HG03575 (cell line): ENCODE data around the gene DNAJC5.
"Not testable (repeated sequence)": the region's sequence is repeated elsewhere in the genome, so short reads cannot be mapped to it uniquely, and the experiment has no call there.

Experiments
- ATAC-seq: cut with Tn5 transposase; IDR thresholded peaks from one replicate; pipeline ENCODE4 v1.9.1; 2021; ENCODE audit not compliant: unreplicated experiment, insufficient number of reproducible peaks, low FRiP score; ENCODE audit errors: extremely low read depth

Gene DNAJC5

GRCh38 chr20:63897978-63898561 is 3.1 kb downstream of the DNAJC5 start:
- no peak for ATAC-seq

- ATAC-seq: no peak
These were observed 4.1 kb downstream of the DNAJC5 start for GRCh38 chr20:63898882-63899558.

GRCh38 chr20:63900413-63900812 is 5.5 kb downstream of the DNAJC5 start:
- no peak for ATAC-seq

GRCh38 chr20:63903796-63904561 is 9.1 kb downstream of the DNAJC5 start:
- ATAC-seq: no peak

- no peak for ATAC-seq
These were observed 13.2 kb downstream of the DNAJC5 start for GRCh38 chr20:63908008-63908682.

GRCh38 chr20:63911176-63911575 is 16.2 kb downstream of the DNAJC5 start:
- no peak for ATAC-seq

GRCh38 chr20:63913768-63914167 is 18.8 kb downstream of the DNAJC5 start:
- ATAC-seq: no peak

- ATAC-seq: no peak
These were observed 20.5 kb downstream of the DNAJC5 start for GRCh38 chr20:63915471-63915870.

- not testable (repeated sequence) for ATAC-seq
These were observed 21.5 kb downstream of the DNAJC5 start for GRCh38 chr20:63916371-63916939.

GRCh38 chr20:63917811-63918210 is 22.9 kb downstream of the DNAJC5 start:
- ATAC-seq: no peak

GRCh38 chr20:63919130-63919529 is 24.2 kb downstream of the DNAJC5 start:
- no peak for ATAC-seq

- no peak for ATAC-seq
These were observed 25.3 kb downstream of the DNAJC5 start for GRCh38 chr20:63920226-63920625.

- ATAC-seq: no peak
These were observed 28.7 kb downstream of the DNAJC5 start for GRCh38 chr20:63923651-63924050.

- ATAC-seq: no peak
These were observed 29.3 kb downstream of the DNAJC5 start for GRCh38 chr20:63924241-63924640.

- ATAC-seq: no peak
These were observed 31.4 kb downstream of the DNAJC5 start for GRCh38 chr20:63926298-63926697.

GRCh38 chr20:63929071-63929470 is 34.1 kb downstream of the DNAJC5 start:
- no peak for ATAC-seq

GRCh38 chr20:63929473-63929883 is 34.6 kb downstream of the DNAJC5 start:
- ATAC-seq: not testable (repeated sequence)

- ATAC-seq: no peak
These were observed 36.1 kb downstream of the DNAJC5 start for GRCh38 chr20:63930971-63931553.

GRCh38 chr20:63931735-63932134 is 36.8 kb downstream of the DNAJC5 start:
- ATAC-seq: no peak
